ENCODE data around the gene PIK3AP1. TPM values are rescaled to one million over a fixed set of nuclear protein-coding genes. Genes with fewer than 3 reads are reported as not detected.

Gene PIK3AP1
- total RNA-seq, 1 donor = not detected

DNA sequence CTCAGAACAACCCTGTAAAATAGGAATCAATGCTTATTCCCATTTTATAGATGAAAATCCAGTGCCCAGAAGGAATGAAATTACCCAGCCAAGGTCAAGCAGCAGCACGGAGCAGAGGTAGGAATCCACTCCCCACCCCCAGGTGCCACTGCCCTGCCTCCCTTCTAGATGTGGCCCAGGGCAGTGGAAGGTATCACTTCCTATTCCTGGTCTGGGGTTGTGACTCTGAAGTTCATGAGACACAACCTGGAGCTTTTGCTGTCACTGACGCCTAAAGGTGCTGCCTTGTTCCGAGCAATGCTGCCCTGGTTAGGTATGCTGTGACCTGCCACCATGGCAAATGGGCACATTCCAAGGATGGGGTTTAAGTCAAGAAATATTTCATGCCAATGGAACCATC lies 53.6 kb downstream of the PIK3AP1 start:
- TF ChIP-seq, protein P1, sequence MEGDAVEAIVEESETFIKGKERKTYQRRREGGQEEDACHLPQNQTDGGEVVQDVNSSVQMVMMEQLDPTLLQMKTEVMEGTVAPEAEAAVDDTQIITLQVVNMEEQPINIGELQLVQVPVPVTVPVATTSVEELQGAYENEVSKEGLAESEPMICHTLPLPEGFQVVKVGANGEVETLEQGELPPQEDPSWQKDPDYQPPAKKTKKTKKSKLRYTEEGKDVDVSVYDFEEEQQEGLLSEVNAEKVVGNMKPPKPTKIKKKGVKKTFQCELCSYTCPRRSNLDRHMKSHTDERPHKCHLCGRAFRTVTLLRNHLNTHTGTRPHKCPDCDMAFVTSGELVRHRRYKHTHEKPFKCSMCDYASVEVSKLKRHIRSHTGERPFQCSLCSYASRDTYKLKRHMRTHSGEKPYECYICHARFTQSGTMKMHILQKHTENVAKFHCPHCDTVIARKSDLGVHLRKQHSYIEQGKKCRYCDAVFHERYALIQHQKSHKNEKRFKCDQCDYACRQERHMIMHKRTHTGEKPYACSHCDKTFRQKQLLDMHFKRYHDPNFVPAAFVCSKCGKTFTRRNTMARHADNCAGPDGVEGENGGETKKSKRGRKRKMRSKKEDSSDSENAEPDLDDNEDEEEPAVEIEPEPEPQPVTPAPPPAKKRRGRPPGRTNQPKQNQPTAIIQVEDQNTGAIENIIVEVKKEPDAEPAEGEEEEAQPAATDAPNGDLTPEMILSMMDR (IDR thresholded peaks at IDR 0.05; ENCODE audit: insufficient read depth, low read length) = no peak
- H3K4me3 ChIP-seq (ENCODE audit: low read depth, low read length) = no peak overlapping the region
- DNase-seq (ENCODE audit: low read depth) = no peak

DNA sequence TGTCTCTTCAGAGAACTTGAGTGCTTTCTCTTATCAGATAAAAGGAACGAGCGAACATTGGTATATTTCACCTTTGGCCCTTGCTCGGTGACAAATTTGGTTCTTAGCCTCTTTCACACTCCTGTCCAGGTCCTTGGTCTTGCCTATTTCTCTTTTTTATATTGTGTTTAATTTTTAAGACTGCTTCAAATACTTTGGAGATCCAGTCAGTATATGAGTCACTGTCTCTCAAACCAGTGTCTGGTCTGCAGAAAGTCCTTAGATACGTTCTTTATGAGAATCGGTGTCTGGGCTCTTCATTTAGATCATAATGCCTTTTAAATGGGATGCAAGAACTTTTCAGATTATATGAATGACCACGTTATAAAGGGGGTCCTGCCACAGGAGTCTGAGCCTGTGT lies 55.0 kb downstream of the PIK3AP1 start:
- H3K4me3 ChIP-seq (ENCODE audit: low read depth, low read length) = no peak overlapping the region
- TF ChIP-seq, protein P1 (IDR thresholded peaks at IDR 0.05; ENCODE audit: insufficient read depth, low read length) = no peak
- no peak for DNase-seq (ENCODE audit: low read depth)

DNA sequence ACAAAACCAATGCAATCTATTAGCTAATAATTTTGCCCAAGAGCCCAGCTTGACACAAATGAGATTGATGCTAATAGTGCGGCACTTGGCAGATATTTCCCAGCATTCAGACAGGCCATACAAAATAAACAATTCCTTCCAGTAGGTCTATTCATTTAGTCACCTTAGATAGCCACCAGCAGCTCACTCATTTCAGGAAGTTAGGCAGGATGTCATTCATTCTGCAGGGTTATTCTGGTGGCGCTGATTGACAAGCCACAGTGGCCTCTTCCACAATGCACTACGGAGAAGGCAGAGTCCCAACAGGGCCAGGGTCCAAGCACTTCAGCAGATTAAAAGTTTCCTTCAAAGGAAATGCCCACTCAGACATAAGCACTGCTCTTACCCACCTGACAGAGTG lies 55.8 kb downstream of the PIK3AP1 start:
- no peak for DNase-seq (ENCODE audit: low read depth)
- H3K4me3 ChIP-seq (ENCODE audit: low read depth, low read length) = no peak overlapping the region
- TF ChIP-seq, protein P1 (IDR thresholded peaks at IDR 0.05; ENCODE audit: insufficient read depth, low read length) = no peak

DNA sequence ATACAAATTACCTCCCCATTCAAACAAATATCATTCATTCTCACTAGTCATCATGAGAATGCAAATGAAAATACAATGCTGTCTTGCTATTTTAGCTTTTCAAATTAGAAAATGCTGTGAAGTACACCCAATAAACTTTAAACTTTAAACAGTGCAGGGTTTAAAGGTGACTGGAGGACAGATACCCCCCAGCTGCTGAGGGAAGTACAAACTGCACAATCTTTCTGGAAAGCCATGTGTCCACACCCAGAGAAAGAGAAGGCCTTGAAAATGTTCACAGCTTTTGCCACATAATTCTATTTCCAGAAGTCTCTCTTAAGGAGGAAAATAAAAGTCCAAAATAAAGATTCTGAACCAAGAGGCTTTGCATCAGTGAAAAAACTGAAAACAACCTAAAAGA lies 56.5 kb downstream of the PIK3AP1 start:
- TF ChIP-seq, protein P1 (IDR thresholded peaks at IDR 0.05; ENCODE audit: insufficient read depth, low read length) = no peak
- H3K4me3 ChIP-seq (ENCODE audit: low read depth, low read length) = no peak overlapping the region
- DNase-seq (ENCODE audit: low read depth) = no peak

DNA sequence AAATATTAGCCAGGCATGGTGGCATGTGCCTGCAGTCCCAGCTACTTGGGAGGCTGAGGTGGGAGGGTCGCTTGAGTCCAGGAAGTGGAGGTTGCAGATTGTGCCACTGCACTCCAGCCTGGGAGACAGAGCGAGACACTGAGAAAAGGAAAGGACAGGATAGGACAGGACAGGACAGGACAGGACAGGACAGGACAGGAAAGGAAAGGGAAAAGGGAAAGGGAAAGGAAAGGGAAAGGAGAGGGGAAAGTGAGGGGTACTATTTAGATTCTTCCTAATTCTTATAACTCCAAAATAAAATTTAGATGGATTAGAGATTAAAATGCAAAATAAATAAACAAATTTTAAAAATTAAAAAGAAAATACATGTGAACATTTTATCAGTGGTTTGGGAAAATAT lies 58.7 kb downstream of the PIK3AP1 start:
- TF ChIP-seq, protein P1 (IDR thresholded peaks at IDR 0.05; ENCODE audit: insufficient read depth, low read length) = no peak
- no peak overlapping the region for H3K4me3 ChIP-seq (ENCODE audit: low read depth, low read length)
- DNase-seq (ENCODE audit: low read depth) = no peak

DNA sequence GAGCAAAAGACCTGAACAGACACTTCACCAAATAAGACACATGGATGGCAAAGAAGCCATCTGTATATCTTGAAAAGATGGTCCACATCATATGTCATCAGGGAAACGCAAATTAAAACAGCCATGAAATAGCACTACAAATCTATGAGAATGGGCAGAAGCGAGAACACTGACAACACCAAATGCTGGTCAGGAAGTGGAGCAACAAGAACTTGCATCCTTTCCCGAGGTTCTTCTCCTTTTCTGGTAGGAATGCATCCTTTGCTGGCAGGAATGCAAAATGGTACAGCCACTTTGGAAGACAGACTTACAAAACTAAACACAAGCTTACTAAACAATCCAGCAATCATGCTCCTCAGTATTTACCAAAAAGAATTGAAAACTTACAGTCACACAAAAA lies 60.0 kb downstream of the PIK3AP1 start:
- no peak for DNase-seq (ENCODE audit: low read depth)
- no peak overlapping the region for H3K4me3 ChIP-seq (ENCODE audit: low read depth, low read length)
- TF ChIP-seq, protein P1 (IDR thresholded peaks at IDR 0.05; ENCODE audit: insufficient read depth, low read length) = no peak

DNA sequence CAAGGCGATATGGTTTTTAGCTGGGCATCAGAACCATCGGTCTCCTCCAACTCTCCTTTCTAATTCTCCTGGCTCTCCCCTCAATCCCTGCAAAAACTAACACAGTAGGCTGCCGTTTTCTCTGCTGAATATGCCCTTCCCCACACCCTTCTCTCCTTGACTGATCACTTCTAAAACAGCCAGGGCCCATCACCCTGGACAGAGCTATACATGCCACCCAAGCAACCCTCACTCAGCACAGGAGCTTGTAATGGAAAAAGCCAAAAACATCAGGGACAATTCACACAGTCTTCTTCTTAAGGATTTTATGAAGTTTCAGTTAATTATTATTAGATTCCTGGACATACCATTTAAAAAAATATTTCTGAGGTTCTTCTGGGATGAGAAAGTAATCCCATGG lies 61.5 kb downstream of the PIK3AP1 start:
- no peak for DNase-seq (ENCODE audit: low read depth)
- TF ChIP-seq, protein P1 (IDR thresholded peaks at IDR 0.05; ENCODE audit: insufficient read depth, low read length) = no peak
- H3K4me3 ChIP-seq (ENCODE audit: low read depth, low read length) = no peak overlapping the region

Data from fibroblast of the aortic adventitia (primary cell).